HG03045 (cell line): ENCODE results near the gene RNF169.

ENCODE experiments used
- ATAC-seq: cut with Tn5 transposase; IDR thresholded peaks from one replicate; pipeline ENCODE4 v1.9.1; 2021; ENCODE audit warnings: mild to moderate bottlenecking, moderate library complexity; ENCODE audit not compliant: unreplicated experiment

The RNF169 gene

DNA sequence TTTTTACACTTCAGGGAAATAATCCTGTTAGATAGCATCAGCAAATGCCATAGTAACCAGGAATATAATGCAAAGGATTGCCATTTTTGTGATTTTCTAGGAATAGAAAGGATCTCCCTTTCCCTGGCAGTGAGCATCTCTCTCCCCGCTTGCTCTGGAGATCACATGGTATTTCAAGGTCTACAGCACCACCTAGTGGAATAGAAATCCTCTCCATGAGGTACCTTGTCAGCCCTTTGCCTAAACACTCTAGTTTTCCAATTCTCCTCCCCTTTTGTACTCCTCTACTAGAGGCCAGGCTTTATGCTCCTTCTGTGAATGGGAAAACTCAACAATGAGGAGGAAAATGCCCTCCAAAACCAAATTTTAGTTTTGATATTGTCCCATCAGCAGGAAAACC lies 121.8 kb downstream of the RNF169 start:
- ATAC-seq: no peak

DNA sequence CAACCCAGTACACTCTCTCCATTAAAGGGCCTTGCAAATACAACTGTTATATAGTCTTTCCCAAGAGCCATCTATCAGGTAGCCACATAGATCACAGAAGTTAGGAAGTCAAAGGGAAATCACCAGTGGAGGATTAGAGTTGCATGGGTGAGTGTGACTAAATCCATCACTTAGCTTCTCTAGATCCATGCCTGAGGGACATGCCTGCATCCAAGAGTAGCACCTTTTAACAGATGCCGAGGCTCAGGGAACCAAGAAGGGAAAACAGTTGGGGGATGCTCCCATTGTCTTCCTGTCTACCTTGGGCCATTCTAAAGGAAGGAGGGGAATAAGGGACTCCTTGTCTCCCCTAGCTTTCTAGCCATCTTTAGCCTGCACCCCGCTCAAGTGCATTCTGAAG lies 122.4 kb downstream of the RNF169 start:
- ATAC-seq: no peak

DNA sequence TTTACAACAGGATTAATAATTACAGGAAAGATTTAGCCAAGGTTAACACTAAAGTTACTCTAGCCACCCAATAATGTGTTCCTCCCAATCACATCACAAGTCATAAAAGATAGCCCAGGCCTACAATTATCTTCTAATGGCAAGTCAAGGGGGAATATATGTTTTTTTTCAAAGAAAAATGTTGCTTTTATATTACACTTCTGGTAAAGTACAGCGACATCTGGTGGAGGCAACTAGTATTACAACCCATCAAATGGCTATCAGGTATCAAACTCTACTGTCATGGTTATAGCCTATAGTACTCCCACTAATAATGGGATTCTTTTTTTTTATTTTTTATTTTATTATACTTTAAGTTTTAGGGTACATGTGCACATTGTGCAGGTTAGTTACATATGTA lies 128.5 kb downstream of the RNF169 start:
- ATAC-seq: no peak
